IMR-90 (cell line): Measurements from ENCODE around the gene NLRX1. TPM values are rescaled to one million over a fixed set of nuclear protein-coding genes. Genes with fewer than 3 reads are reported as not detected.

Source experiments
- ATAC-seq: fragments of 200-7000 bp; cut with Tn5 transposase; 2 replicates; pipeline ENCODE4 v1.9.1; 2020; ENCODE audit warnings: low read depth, mild to moderate bottlenecking, moderate library complexity
- BruUV-seq: library from RNA; stranded (reverse); fragments of 400-500 nt; replicated peaks from 2 replicates; lab custom pipeline; 2021; lab: Mats Ljungman, UMichigan
- CTCF ChIA-PET: fragments of 300-600 bp; formaldehyde crosslinking; extraction: SDS; loops from one replicate; lab custom pipeline; 2021; ENCODE audit warnings: antibody characterized with exemption; lab: Yijun Ruan, JAX
- POLR2A ChIA-PET: fragments of 300-600 bp; sonication (Branson Sonifier 250); formaldehyde crosslinking; loops from one replicate; lab custom pipeline; 2022; ENCODE audit warnings: antibody characterized with exemption; ENCODE audit not compliant: unreplicated experiment; lab: Charles Lee
- DNase-seq: peaks from one replicate; pipeline ENCODE4 v3.0.0; 2013
- H2AFZ ChIP-seq: replicated peaks from 2 replicates; pipeline ENCODE3; 2013; ENCODE audit warnings: low read length, mild to moderate bottlenecking; ENCODE audit not compliant: poor library complexity
- H2AK5ac ChIP-seq: 2 replicates; pipeline ENCODE4 v1.6.1; 2013; ENCODE audit warnings: low read depth, low read length, inconsistent platforms
- H2AK9ac ChIP-seq: replicated peaks from 2 replicates; pipeline ENCODE3; 2013; ENCODE audit warnings: mild to moderate bottlenecking, low read depth, low read length, moderate library complexity; ENCODE audit not compliant: poor library complexity
- H2BK120ac ChIP-seq: 2 replicates; pipeline ENCODE4 v1.6.1; 2013; ENCODE audit warnings: low read depth, low read length, inconsistent platforms
- H2BK15ac ChIP-seq: 3 replicates; pipeline ENCODE4 v1.6.1; 2013; ENCODE audit warnings: low read depth, low read length, inconsistent platforms
- H2BK20ac ChIP-seq: 2 replicates; pipeline ENCODE4 v1.6.1; 2013; ENCODE audit warnings: low read depth, mild to moderate bottlenecking, inconsistent platforms, low read length, moderate library complexity
- H2BK5ac ChIP-seq: 2 replicates; pipeline ENCODE4 v1.6.1; 2013; ENCODE audit warnings: mild to moderate bottlenecking, low read depth, low read length, inconsistent platforms; ENCODE audit not compliant: poor library complexity, severe bottlenecking
- H3K14ac ChIP-seq: replicated peaks from 2 replicates; pipeline ENCODE4 v1.6.1; 2013; ENCODE audit warnings: low read depth, low read length, inconsistent platforms
- H3K18ac ChIP-seq: 2 replicates; pipeline ENCODE4 v1.6.1; 2013; ENCODE audit warnings: low read depth, low read length, control low read depth
- H3K23ac ChIP-seq: 2 replicates; pipeline ENCODE4 v1.6.1; 2013; ENCODE audit warnings: low read depth, low read length, inconsistent platforms
- H3K27ac ChIP-seq: 2 replicates; pipeline ENCODE4 v1.5.1; 2013; ENCODE audit warnings: mild to moderate bottlenecking, control low read depth, low read length; ENCODE audit not compliant: insufficient read depth
- H3K27me3 ChIP-seq: 2 replicates; pipeline ENCODE4 v1.6.1; 2013; ENCODE audit warnings: low read length; ENCODE audit not compliant: control insufficient read depth, insufficient read depth
- H3K36me3 ChIP-seq: 2 replicates; pipeline ENCODE4 v1.6.1; 2013; ENCODE audit warnings: low read length, mixed read lengths; ENCODE audit not compliant: control insufficient read depth, insufficient read depth
- H3K4ac ChIP-seq: 2 replicates; pipeline ENCODE4 v1.6.1; 2013; ENCODE audit warnings: low read depth, low read length, inconsistent platforms
- H3K4me1 ChIP-seq: 2 replicates; pipeline ENCODE4 v1.6.1; 2013; ENCODE audit warnings: low read length, mixed read lengths; ENCODE audit not compliant: control insufficient read depth, insufficient read depth
- H3K4me2 ChIP-seq: 2 replicates; pipeline ENCODE4 v1.6.1; 2013; ENCODE audit warnings: low read depth, mild to moderate bottlenecking, control low read depth, low read length, moderate library complexity
- H3K4me3 ChIP-seq: 2 replicates; pipeline ENCODE4 v1.5.1; 2013; ENCODE audit warnings: low read depth, mild to moderate bottlenecking, control low read depth, low read length, moderate library complexity; ENCODE audit not compliant: insufficient read depth
- H3K56ac ChIP-seq: 2 replicates; pipeline ENCODE4 v1.6.1; 2013; ENCODE audit warnings: low read length, inconsistent platforms; ENCODE audit not compliant: insufficient read depth; ENCODE audit errors: extremely low read depth
- H3K79me1 ChIP-seq, 2 experiments: 2 replicates each; pipeline ENCODE4 v1.6.1; 2013; ENCODE audit warnings: low read length in 2 of 2, inconsistent platforms in 1 of 2, low read depth in 1 of 2
- H3K9ac ChIP-seq: 2 replicates; pipeline ENCODE4 v1.6.1; 2013; ENCODE audit warnings: low read depth, low read length, control low read depth
- H3K9me1 ChIP-seq: 2 replicates; pipeline ENCODE4 v1.6.1; 2013; ENCODE audit warnings: low read length, inconsistent platforms; ENCODE audit not compliant: insufficient read depth
- H3K9me3 ChIP-seq: 2 replicates; pipeline ENCODE4 v1.6.1; 2013; ENCODE audit warnings: low read length; ENCODE audit not compliant: control insufficient read depth, insufficient read depth
- H4K20me1 ChIP-seq: 2 replicates; pipeline ENCODE4 v1.6.1; 2013; ENCODE audit warnings: low read length, inconsistent platforms; ENCODE audit not compliant: insufficient read depth
- H4K5ac ChIP-seq: 2 replicates; pipeline ENCODE4 v1.6.1; 2013; ENCODE audit warnings: mild to moderate bottlenecking, low read depth, low read length, control low read depth
- H4K8ac ChIP-seq, 2 experiments: 2 replicates each; pipeline ENCODE4 v1.6.1; 2013; ENCODE audit warnings: low read depth in 2 of 2, low read length in 2 of 2, control low read depth in 1 of 2, inconsistent platforms in 1 of 2
- H4K91ac ChIP-seq: 2 replicates; pipeline ENCODE4 v1.6.1; 2013; ENCODE audit warnings: low read depth, low read length, inconsistent platforms; ENCODE audit not compliant: insufficient read depth
- BHLHE40 ChIP-seq: fragments of 150-350 bp; IDR thresholded peaks from 2 replicates; pipeline ENCODE4 v1.6.1; 2016; ENCODE audit warnings: mild to moderate bottlenecking, low read depth, low read length
- CEBPB ChIP-seq: IDR thresholded peaks from 2 replicates; pipeline ENCODE4 v1.6.1; 2012; ENCODE audit warnings: low read depth, low read length, improper control_type of control experiment
- CHD1 ChIP-seq: IDR thresholded peaks from 2 replicates; pipeline ENCODE4 v1.6.1; 2012; ENCODE audit warnings: low read depth, low read length, improper control_type of control experiment
- MXI1 ChIP-seq: IDR thresholded peaks from 2 replicates; pipeline ENCODE4 v1.6.1; 2012; ENCODE audit warnings: low read depth, mild to moderate bottlenecking, low read length, moderate library complexity, borderline replicate concordance
- NFE2L2 ChIP-seq: fragments of 150-350 bp; IDR thresholded peaks from 2 replicates; pipeline ENCODE4 v1.6.1; 2016; ENCODE audit warnings: low read depth, mild to moderate bottlenecking, low read length
- POLR2A ChIP-seq: IDR thresholded peaks from 2 replicates; pipeline ENCODE4 v1.6.1; 2012; ENCODE audit warnings: mild to moderate bottlenecking, low read depth, low read length
- RCOR1 ChIP-seq: IDR thresholded peaks from 2 replicates; pipeline ENCODE4 v1.6.1; 2012; ENCODE audit warnings: mild to moderate bottlenecking, low read length, improper control_type of control experiment; ENCODE audit not compliant: insufficient replicate concordance
- WGBS, 2 experiments: methylation state at CpG; one replicate each; pipeline versions ENCODE4 v1.1.5 to v1.1.7; 2013; ENCODE audit warnings: missing lambda C conversion rate in 2 of 2; ENCODE audit not compliant: insufficient read length in 1 of 2; ENCODE audit errors: extremely low coverage in 2 of 2; 5-methylcytosine and 5-hydroxymethylcytosine counted together
- dilution Hi-C: fragments of 300-500 bp; cut with HindIII; formaldehyde crosslinking; loops from one replicate; pipeline ENCODE4 v1.14.3; 2018; ENCODE audit warnings: low sequenced_read_pairs; ENCODE audit not compliant: unreplicated experiment
- in situ Hi-C: fragments of 300-500 bp; cut with MboI; formaldehyde crosslinking; loops from 3 replicates; pipeline ENCODE4 v1.14.3; 2019; ENCODE audit warnings: low sequenced_read_pairs, inconsistent platforms, mixed read lengths
- intact Hi-C: fragments of 100-400 bp; cut with micrococcal nuclease; formaldehyde crosslinking; loops from 2 replicates; pipeline ENCODE4 v1.10.0; 2022
- polyA plus RNA-seq, 3 experiments: library from polyadenylated mRNA; depleted of rRNA; stranded (reverse); fragments of >200 nt; gene quantifications; 2 replicates each; pipeline ENCODE4 v1.2.3, GENCODE V29; 2012; ENCODE audit warnings: low replicate concordance in 1 of 3
- total RNA-seq: library from RNA; depleted of rRNA; stranded (reverse); fragments of >200 nt; gene quantifications from 2 replicates; pipeline ENCODE4 v1.2.3, GENCODE V29; 2012

NLRX1 gene
- total and polyA plus RNA-seq, 2 of the 4 experiments (the other 2 are of a cell fraction): 3.0 to 4.9 TPM

DNA sequence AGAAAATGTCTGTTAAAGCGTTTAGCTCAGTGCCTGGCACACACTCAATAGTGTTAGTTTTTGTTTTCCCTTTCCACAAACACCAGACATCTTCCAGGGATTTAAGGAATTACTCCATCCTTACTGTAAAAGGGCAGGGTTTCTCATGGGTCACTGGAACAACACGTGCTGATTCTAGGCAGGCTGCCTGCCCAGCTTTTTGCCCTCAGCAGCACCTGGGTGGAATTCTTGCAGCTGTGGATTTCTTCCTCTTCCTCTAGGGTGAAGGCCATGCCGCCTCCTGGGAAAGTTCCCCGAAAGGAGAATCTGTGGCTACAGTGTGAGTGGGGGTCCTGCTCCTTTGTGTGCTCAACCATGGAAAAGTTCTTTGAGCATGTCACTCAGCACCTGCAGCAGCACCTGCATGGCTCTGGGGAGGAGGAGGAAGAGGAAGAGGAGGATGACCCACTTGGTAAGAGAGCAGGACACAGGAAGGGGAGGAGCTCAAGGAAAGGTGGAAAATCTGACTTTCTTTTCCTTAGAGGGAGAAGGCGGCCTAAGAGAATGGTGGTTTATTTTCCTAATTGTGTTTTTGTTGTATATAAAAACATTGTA lies 41.8 kb upstream of the NLRX1 start:
- no peak overlapping the region for H2AK9ac ChIP-seq
- no peaks in the 10 kb centered on the region for H3K9me3 ChIP-seq
- BruUV-seq: no TSS peak
- H3K79me1 ChIP-seq: peaks cover 14 to 43% of the 10 kb centered on the region in 2 experiments
- intact Hi-C loops (no loop called here), dilution Hi-C loops (no loop called here), in situ Hi-C loops (no loop called here)
- no peak overlapping the region for H2BK5ac ChIP-seq
- no peak overlapping the region for H2BK20ac ChIP-seq
- ChIA-PET CTCF (no interaction called here), POLR2A (interaction anchor here (0.7 kb wide), 1 partner anchor 43 kb away, joined by 3 read pairs; no protein-coding TSS in a partner anchor)
- no peaks in the 10 kb centered on the region for H3K27me3 ChIP-seq
- no peak overlapping the region for H3K4me3 ChIP-seq
- H2BK15ac ChIP-seq: no peak overlapping the region
- peaks cover 6% of the 10 kb centered on the region; the same call in 1 of the 2 replicates for H3K9me1 ChIP-seq
- DNase-seq (no peak), ATAC-seq (no peak)
- no peak overlapping the region for H4K5ac ChIP-seq
- no peak overlapping the region for H3K14ac ChIP-seq
- H4K91ac ChIP-seq: no peak overlapping the region
- no peak overlapping the region for H4K8ac ChIP-seq
- H2BK120ac ChIP-seq: no peak overlapping the region
- no peak overlapping the region for H2AK5ac ChIP-seq
- H3K9ac ChIP-seq: no peak overlapping the region
- H3K56ac ChIP-seq: no peak overlapping the region
- H3K4me2 ChIP-seq: no peak overlapping the region
- no peaks in the 10 kb centered on the region; the same call in 1 of the 2 replicates for H4K20me1 ChIP-seq
- H3K23ac ChIP-seq: no peak overlapping the region
- no peak overlapping the region for H3K4ac ChIP-seq
- 20% methylated on average over 1 of the region's 5 CpGs; no CpG with 5 or more reads in 1 of the 2 experiments for WGBS, 2 experiments
- peaks cover 3% of the 10 kb centered on the region for H3K4me1 ChIP-seq
- peaks cover 24% of the 10 kb centered on the region for H3K36me3 ChIP-seq
- no peak overlapping the region for H3K18ac ChIP-seq
- H3K27ac ChIP-seq: no peak overlapping the region
- TF ChIP-seq BHLHE40 (no peak), CHD1 (no peak), MXI1 (no peak), NFE2L2 (no peak), CEBPB (no peak), POLR2A (no peak), RCOR1 (no peak)
- peak overlapping the region; percentile 8 for H2AFZ ChIP-seq
